K562 (cell line): ENCODE results near the gene SIDT1. TPM values are rescaled to one million over a fixed set of nuclear protein-coding genes. Genes with fewer than 3 reads are reported as not detected.

Experiments
- ATAC-seq: fragments of 200-7000 bp; cut with Tn5 transposase; 3 replicates; pipeline ENCODE4 v1.9.1; 2020; ENCODE audit warnings: moderate library complexity
- BruUV-seq: library from RNA; stranded (reverse); fragments of 400-500 nt; replicated peaks from 2 replicates; lab custom pipeline; 2021; lab: Mats Ljungman, UMichigan
- CTCF ChIA-PET: fragments of 300-600 bp; formaldehyde crosslinking; extraction: SDS; loops from one replicate; lab custom pipeline; 2021; ENCODE audit warnings: low intra/inter-chr PET ratio; lab: Yijun Ruan, JAX
- POLR2A ChIA-PET: fragments of 300-600, 350-650 bp; sonication (Branson Sonifier 250); formaldehyde crosslinking; extraction: SDS; loops from one replicate; lab custom pipeline; 2021; ENCODE audit warnings: antibody characterized with exemption, inconsistent platforms; lab: Yijun Ruan, JAX
- DNase-seq, 4 experiments: peaks; one replicate each; pipeline versions ENCODE4 v3.0.0 to v3.0.0-alpha.2; 2011 to 2018; ENCODE audit warnings: low spot score in 3 of 4, mixed read lengths in 3 of 4; ENCODE audit errors: extremely low read depth in 1 of 4
- FAIRE-seq: peaks from 2 replicates; lab custom pipeline; 2011; peaks lifted over from hg19 to GRCh38; lab: Jason Lieb, UNC
- H2AFZ ChIP-seq: 2 replicates; pipeline ENCODE4 v1.6.0; 2011; ENCODE audit warnings: low read depth, low read length, control low read depth, inconsistent platforms
- H3K27ac ChIP-seq: fragments of 200-600 bp; 3 replicates; pipeline ENCODE4 v1.8.0; 2011; ENCODE audit warnings: low read depth, mild to moderate bottlenecking, control low read depth, inconsistent platforms, low read length, moderate library complexity, mixed read lengths; ENCODE audit errors: extremely low read depth
- H3K27me3 ChIP-seq, 2 experiments: fragments of 300-600 bp in 1 of 2; 2 replicates in 1 of 2; 3 replicates in 1 of 2; pipeline versions ENCODE4 v1.6.0 to v1.8.0; 2011; ENCODE audit warnings: inconsistent platforms in 2 of 2, low read length in 2 of 2, mild to moderate bottlenecking in 1 of 2, mixed read lengths in 1 of 2, moderate library complexity in 1 of 2; ENCODE audit not compliant: control insufficient read depth in 2 of 2, insufficient read depth in 2 of 2
- H3K36me3 ChIP-seq: fragments of 300-600 bp; 3 replicates; pipeline ENCODE4 v1.8.0; 2011; ENCODE audit warnings: mild to moderate bottlenecking, low read length, inconsistent platforms; ENCODE audit not compliant: control insufficient read depth, insufficient read depth
- H3K4me1 ChIP-seq, 2 experiments: fragments of 200-600 bp in 1 of 2; replicated peaks in 1 of 2; 2 replicates in 1 of 2; 3 replicates in 1 of 2; pipeline versions ENCODE4 v1.5.1 to v1.8.0; 2011; ENCODE audit warnings: inconsistent platforms in 2 of 2, low read length in 2 of 2, mild to moderate bottlenecking in 1 of 2, mixed read lengths in 1 of 2, moderate library complexity in 1 of 2; ENCODE audit not compliant: control insufficient read depth in 2 of 2, insufficient read depth in 2 of 2
- H3K4me2 ChIP-seq: 2 replicates; pipeline ENCODE4 v1.6.1; 2011; ENCODE audit warnings: low read length, control low read depth, inconsistent platforms, mixed read lengths; ENCODE audit not compliant: insufficient read depth
- H3K4me3 ChIP-seq: fragments of 200-600 bp; sonication (generic), shearing (Covaris generic); 2 replicates; pipeline ENCODE4 v1.5.1; 2016; ENCODE audit warnings: control low read depth, inconsistent platforms
- H3K79me2 ChIP-seq: fragments of 200-600 bp; 3 replicates; pipeline ENCODE4 v1.8.0; 2011; ENCODE audit warnings: low read length, inconsistent platforms; ENCODE audit not compliant: control insufficient read depth, insufficient read depth
- H3K9ac ChIP-seq, 2 experiments: 2 replicates each; pipeline versions ENCODE4 v1.6.0 to v1.6.1; 2011; ENCODE audit warnings: low read depth in 2 of 2, low read length in 2 of 2, control low read depth in 1 of 2, inconsistent platforms in 1 of 2, mild to moderate bottlenecking in 1 of 2, mixed read lengths in 1 of 2; ENCODE audit not compliant: insufficient read depth in 1 of 2
- H3K9me1 ChIP-seq: one replicate; pipeline ENCODE4 v1.6.0; 2011; ENCODE audit warnings: inconsistent platforms, mild to moderate bottlenecking, low read length, moderate library complexity; ENCODE audit not compliant: control insufficient read depth, insufficient read depth
- H3K9me3 ChIP-seq: replicated peaks from 2 replicates; pipeline ENCODE4 v1.5.1; 2011; ENCODE audit warnings: low read depth, low read length, inconsistent platforms; ENCODE audit not compliant: control insufficient read depth, insufficient read depth
- H4K20me1 ChIP-seq: replicated peaks from 2 replicates; pipeline ENCODE4 v1.6.1; 2011; ENCODE audit warnings: low read length, inconsistent platforms, mixed read lengths; ENCODE audit not compliant: control insufficient read depth, insufficient read depth
- ADNP ChIP-seq: fragments of 200-800 bp; sonication (Bioruptor generic); IDR thresholded peaks from 2 replicates; pipeline ENCODE4 v1.6.1; 2016; ENCODE audit warnings: missing genetic modification characterization, missing compliant biosample characterization
- HDGF ChIP-seq: fragments of 450-650 bp; IDR thresholded peaks from 2 replicates; pipeline ENCODE4 v1.6.1; 2016
- ILK ChIP-seq: fragments of 450-650 bp; IDR thresholded peaks from 2 replicates; pipeline ENCODE4 v1.6.1; 2016; ENCODE audit warnings: missing genetic modification characterization, low read depth, mild to moderate bottlenecking, missing compliant biosample characterization, moderate library complexity, borderline replicate concordance
- KDM5B ChIP-seq: fragments of 200-600 bp; sonication (generic); IDR thresholded peaks from 2 replicates; pipeline ENCODE4 v1.6.1; 2012; ENCODE audit warnings: low read depth, mild to moderate bottlenecking, moderate library complexity, low read length, control low read depth, inconsistent platforms; ENCODE audit not compliant: insufficient replicate concordance
- KLF10 ChIP-seq: fragments of 250-450 bp; sonication (Bioruptor Pico); IDR thresholded peaks from 2 replicates; pipeline ENCODE4 v1.6.1; 2021; ENCODE audit warnings: matching md5 sums
- RFX1 ChIP-seq: fragments of 450-650 bp; IDR thresholded peaks from 2 replicates; pipeline ENCODE4 v1.6.1; 2016; ENCODE audit warnings: mild to moderate bottlenecking, moderate library complexity
- WGBS: fragments of 100-300 bp; shearing (Covaris generic); methylation state at CpG from one replicate; pipeline ENCODE4 v1.1.6; 2016; ENCODE audit warnings: low coverage, mixed read lengths; ENCODE audit not compliant: insufficient coverage; ENCODE audit errors: missing lambda C conversion rate; 5-methylcytosine and 5-hydroxymethylcytosine counted together
- in situ Hi-C: fragments of 300-500 bp; cut with MboI; formaldehyde crosslinking; loops from 4 replicates; pipeline ENCODE4 v1.15.0; 2018; ENCODE audit warnings: inconsistent platforms, mixed read lengths
- intact Hi-C: fragments of 100-400 bp; cut with micrococcal nuclease; formaldehyde crosslinking; loops from 2 replicates; pipeline ENCODE4 v1.14.2; 2022
- polyA plus RNA-seq, 8 experiments: library from polyadenylated mRNA; depleted of rRNA in 4 of 8; stranded (reverse) in 5 of 8; unstranded in 3 of 8; fragments of >200 nt; fragmentation: Nextera tagmentation in 2 of 8; fragmentation: Illumina TruSeq in 1 of 8; extraction: Ambion mirVana in 2 of 8; extraction: Trizol in 1 of 8; gene quantifications; 2 replicates each; pipeline versions ENCODE4 v1.2.1 to v1.2.3, GENCODE V29; 2011 to 2014; ENCODE audit warnings: inconsistent platforms in 1 of 8, missing spikeins in 1 of 8
- total RNA-seq, 7 experiments: library from RNA; depleted of rRNA in 6 of 7; stranded (reverse); fragments of >200 nt in 6 of 7; fragmentation: Illumina TruSeq in 2 of 7; extraction: Trizol in 2 of 7; gene quantifications; 2 replicates each; pipeline versions ENCODE4 v1.2.1 to v1.2.3, GENCODE V29; 2011 to 2021; ENCODE audit warnings: low replicate concordance in 1 of 7
- TF ChIP-seq, protein P1 (sequence below): fragments of 250-450 bp; sonication (Bioruptor Pico); IDR thresholded peaks from 2 replicates; pipeline ENCODE4 v1.8.0; 2022; ENCODE audit warnings: moderate library complexity, mild to moderate bottlenecking, inconsistent platforms
- TF ChIP-seq, protein P2 (sequence below): fragments of 150-350 bp; IDR thresholded peaks from 2 replicates; pipeline ENCODE4 v1.6.1; 2014; ENCODE audit warnings: low read depth, mild to moderate bottlenecking, low read length, borderline replicate concordance
- TF ChIP-seq, protein P3 (sequence below): fragments of 450-650 bp; IDR thresholded peaks from 2 replicates; pipeline ENCODE4 v1.7.0; 2016; ENCODE audit warnings: borderline replicate concordance
- TF ChIP-seq, protein P4 (sequence below): sonication (generic); formaldehyde crosslinking; IDR thresholded peaks from 2 replicates; pipeline ENCODE4 v1.9.0; 2022; ENCODE audit warnings: mild to moderate bottlenecking, missing genetic modification reagents

The SIDT1 gene
- total and polyA plus RNA-seq, 9 of the 15 experiments (the other 6 are each of a cell fraction or from before 2014, with no cell fraction given): not detected

DNA sequence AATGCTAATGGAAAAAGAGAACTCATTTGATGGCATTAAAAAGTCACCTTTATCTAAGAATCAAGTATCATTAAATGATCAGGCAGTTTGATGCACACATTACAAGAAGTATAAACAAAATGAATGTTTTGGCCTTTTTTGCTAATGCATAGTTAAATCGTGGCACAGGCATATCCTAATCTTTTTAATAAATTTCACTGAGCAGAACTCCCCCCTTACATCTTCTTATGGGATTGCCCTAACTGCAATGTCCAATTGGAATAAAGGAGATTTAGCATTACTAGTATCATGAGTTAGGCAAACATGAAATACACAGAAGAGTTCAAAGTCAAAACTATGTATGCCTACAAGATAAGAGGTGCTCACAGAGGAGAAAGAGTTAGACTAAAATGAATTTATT lies 131.4 kb downstream of the SIDT1 start:
- Histone ChIP-seq H3K27me3 (no peaks in the 10 kb centered on the region), H2AFZ (no peak overlapping the region), H3K9me3 (no peaks in the 10 kb centered on the region), H3K4me3 (no peak overlapping the region), H3K4me1 (no peaks in the 10 kb centered on the region), H3K79me2 (no peaks in the 10 kb centered on the region), H4K20me1 (no peaks in the 10 kb centered on the region), H3K27ac (no peak overlapping the region), H3K4me2 (no peak overlapping the region), H3K9me1 (no peaks in the 10 kb centered on the region), H3K36me3 (no peaks in the 10 kb centered on the region), H3K9ac (no peak overlapping the region)
- TF ChIP-seq, protein P1, sequence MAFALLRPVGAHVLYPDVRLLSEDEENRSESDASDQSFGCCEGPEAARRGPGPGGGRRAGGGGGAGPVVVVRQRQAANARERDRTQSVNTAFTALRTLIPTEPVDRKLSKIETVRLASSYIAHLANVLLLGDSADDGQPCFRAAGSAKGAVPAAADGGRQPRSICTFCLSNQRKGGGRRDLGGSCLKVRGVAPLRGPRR (CRISPR knock-in tag): no peak
- TF ChIP-seq ILK (tag) (no peak), RFX1 (no peak), KLF10 (no peak), HDGF (no peak), KDM5B (no peak), ADNP (no peak)
- TF ChIP-seq, protein P2, sequence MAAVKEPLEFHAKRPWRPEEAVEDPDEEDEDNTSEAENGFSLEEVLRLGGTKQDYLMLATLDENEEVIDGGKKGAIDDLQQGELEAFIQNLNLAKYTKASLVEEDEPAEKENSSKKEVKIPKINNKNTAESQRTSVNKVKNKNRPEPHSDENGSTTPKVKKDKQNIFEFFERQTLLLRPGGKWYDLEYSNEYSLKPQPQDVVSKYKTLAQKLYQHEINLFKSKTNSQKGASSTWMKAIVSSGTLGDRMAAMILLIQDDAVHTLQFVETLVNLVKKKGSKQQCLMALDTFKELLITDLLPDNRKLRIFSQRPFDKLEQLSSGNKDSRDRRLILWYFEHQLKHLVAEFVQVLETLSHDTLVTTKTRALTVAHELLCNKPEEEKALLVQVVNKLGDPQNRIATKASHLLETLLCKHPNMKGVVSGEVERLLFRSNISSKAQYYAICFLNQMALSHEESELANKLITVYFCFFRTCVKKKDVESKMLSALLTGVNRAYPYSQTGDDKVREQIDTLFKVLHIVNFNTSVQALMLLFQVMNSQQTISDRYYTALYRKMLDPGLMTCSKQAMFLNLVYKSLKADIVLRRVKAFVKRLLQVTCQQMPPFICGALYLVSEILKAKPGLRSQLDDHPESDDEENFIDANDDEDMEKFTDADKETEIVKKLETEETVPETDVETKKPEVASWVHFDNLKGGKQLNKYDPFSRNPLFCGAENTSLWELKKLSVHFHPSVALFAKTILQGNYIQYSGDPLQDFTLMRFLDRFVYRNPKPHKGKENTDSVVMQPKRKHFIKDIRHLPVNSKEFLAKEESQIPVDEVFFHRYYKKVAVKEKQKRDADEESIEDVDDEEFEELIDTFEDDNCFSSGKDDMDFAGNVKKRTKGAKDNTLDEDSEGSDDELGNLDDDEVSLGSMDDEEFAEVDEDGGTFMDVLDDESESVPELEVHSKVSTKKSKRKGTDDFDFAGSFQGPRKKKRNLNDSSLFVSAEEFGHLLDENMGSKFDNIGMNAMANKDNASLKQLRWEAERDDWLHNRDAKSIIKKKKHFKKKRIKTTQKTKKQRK: no peak
- TF ChIP-seq, protein P3, sequence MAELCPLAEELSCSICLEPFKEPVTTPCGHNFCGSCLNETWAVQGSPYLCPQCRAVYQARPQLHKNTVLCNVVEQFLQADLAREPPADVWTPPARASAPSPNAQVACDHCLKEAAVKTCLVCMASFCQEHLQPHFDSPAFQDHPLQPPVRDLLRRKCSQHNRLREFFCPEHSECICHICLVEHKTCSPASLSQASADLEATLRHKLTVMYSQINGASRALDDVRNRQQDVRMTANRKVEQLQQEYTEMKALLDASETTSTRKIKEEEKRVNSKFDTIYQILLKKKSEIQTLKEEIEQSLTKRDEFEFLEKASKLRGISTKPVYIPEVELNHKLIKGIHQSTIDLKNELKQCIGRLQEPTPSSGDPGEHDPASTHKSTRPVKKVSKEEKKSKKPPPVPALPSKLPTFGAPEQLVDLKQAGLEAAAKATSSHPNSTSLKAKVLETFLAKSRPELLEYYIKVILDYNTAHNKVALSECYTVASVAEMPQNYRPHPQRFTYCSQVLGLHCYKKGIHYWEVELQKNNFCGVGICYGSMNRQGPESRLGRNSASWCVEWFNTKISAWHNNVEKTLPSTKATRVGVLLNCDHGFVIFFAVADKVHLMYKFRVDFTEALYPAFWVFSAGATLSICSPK: no peak
- TF ChIP-seq, protein P4, sequence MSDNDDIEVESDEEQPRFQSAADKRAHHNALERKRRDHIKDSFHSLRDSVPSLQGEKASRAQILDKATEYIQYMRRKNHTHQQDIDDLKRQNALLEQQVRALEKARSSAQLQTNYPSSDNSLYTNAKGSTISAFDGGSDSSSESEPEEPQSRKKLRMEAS (CRISPR knock-in tag): no peak
- ChIA-PET CTCF (no interaction called here), POLR2A (no interaction called here)
- no peak for ATAC-seq
- in situ Hi-C loops (no loop called here), intact Hi-C loops (no loop called here)
- no peak for FAIRE-seq
- BruUV-seq: no TSS peak
- no peak for DNase-seq
- WGBS: 0% methylated on average over 1 of the region's 1 CpG
